ENCODE data around the gene BORCS8.

BORCS8 gene

DNA sequence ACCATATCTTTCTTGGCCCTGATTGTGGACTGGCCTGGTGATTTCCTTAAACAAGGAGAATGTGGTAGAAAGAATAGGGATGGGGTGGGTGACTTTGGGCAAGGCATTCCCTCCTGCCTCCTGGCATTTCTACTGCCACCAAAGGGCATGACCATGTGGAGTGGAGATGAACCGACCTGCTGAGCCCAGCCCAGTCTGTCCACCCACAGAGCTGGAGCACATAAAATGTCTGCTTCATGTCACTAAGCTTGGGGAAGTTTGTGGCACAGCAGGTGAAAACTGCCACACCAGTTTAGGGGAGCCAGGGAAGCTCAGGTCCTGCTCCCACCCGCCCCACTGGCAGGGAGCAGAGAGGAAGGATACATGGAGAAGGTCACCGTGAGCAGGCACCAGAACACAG, 60.0 kb downstream of the BORCS8 start:
- Histone ChIP-seq H3K4me3 (ENCODE audit: low read depth, low read length) (no peak overlapping the region), H3K27me3 (no peaks in the 10 kb centered on the region), H3K4me1 (0 out of 2 replicates have a peak, but pooled peaks cover under 1% of the 10 kb centered on the region), H3K9me3 (no peaks in the 10 kb centered on the region; the same call in 1 of the 2 replicates), H3K36me3 (no peaks in the 10 kb centered on the region; the same call in 1 of the 2 replicates)
- TF ChIP-seq, protein P1, sequence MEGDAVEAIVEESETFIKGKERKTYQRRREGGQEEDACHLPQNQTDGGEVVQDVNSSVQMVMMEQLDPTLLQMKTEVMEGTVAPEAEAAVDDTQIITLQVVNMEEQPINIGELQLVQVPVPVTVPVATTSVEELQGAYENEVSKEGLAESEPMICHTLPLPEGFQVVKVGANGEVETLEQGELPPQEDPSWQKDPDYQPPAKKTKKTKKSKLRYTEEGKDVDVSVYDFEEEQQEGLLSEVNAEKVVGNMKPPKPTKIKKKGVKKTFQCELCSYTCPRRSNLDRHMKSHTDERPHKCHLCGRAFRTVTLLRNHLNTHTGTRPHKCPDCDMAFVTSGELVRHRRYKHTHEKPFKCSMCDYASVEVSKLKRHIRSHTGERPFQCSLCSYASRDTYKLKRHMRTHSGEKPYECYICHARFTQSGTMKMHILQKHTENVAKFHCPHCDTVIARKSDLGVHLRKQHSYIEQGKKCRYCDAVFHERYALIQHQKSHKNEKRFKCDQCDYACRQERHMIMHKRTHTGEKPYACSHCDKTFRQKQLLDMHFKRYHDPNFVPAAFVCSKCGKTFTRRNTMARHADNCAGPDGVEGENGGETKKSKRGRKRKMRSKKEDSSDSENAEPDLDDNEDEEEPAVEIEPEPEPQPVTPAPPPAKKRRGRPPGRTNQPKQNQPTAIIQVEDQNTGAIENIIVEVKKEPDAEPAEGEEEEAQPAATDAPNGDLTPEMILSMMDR (IDR thresholded peaks at IDR 0.05; ENCODE audit: low read depth, low read length) = no peak
- no peak for DNase-seq

All from BE2C (cell line).